Small intestine (tissue), 7 donors: Measurements from ENCODE around the gene PRR15. TPM values are rescaled to one million over a fixed set of nuclear protein-coding genes. Genes with fewer than 3 reads are reported as not detected.

Experiments
- DNase-seq, 2 donors: peaks; one replicate each; pipeline versions ENCODE4 v3.0.0 to v3.0.0-alpha.2; 2013
- FAIRE-seq: peaks from 2 replicates; lab custom pipeline; 2012; peaks lifted over from hg19 to GRCh38; lab: Jason Lieb, UNC
- H3K27ac ChIP-seq, 3 donors: one replicate each; pipeline ENCODE4 v1.5.1; 2013; ENCODE audit warnings: low read length in 2 of 3, mild to moderate bottlenecking in 2 of 3, control low read depth in 1 of 3, inconsistent platforms in 1 of 3, low read depth in 1 of 3, moderate library complexity in 1 of 3
- H3K27me3 ChIP-seq, 3 donors: one replicate each; pipeline ENCODE4 v1.6.1; 2013; ENCODE audit warnings: low read length in 3 of 3, inconsistent platforms in 1 of 3; ENCODE audit not compliant: control insufficient read depth in 3 of 3, insufficient read depth in 3 of 3
- H3K36me3 ChIP-seq, 3 donors: one replicate each; pipeline ENCODE4 v1.6.1; 2013; ENCODE audit warnings: low read length in 3 of 3, inconsistent platforms in 1 of 3, low read depth in 1 of 3, mild to moderate bottlenecking in 1 of 3, moderate library complexity in 1 of 3; ENCODE audit not compliant: control insufficient read depth in 3 of 3, insufficient read depth in 2 of 3
- H3K4me1 ChIP-seq, 3 donors: one replicate each; pipeline ENCODE4 v1.6.1; 2013; ENCODE audit warnings: low read length in 2 of 3, inconsistent platforms in 1 of 3, low read depth in 1 of 3, mild to moderate bottlenecking in 1 of 3, moderate library complexity in 1 of 3; ENCODE audit not compliant: control insufficient read depth in 3 of 3, insufficient read depth in 2 of 3
- H3K4me3 ChIP-seq, 3 donors: one replicate each; pipeline ENCODE4 v1.5.1; 2013; ENCODE audit warnings: low read length in 3 of 3, control low read depth in 1 of 3, inconsistent platforms in 1 of 3, low read depth in 1 of 3, mild to moderate bottlenecking in 1 of 3, moderate library complexity in 1 of 3
- H3K9me3 ChIP-seq, 2 donors: one replicate each; pipeline ENCODE4 v1.6.1; 2013; ENCODE audit warnings: low read depth in 1 of 2, low read length in 1 of 2; ENCODE audit not compliant: control insufficient read depth in 2 of 2, insufficient read depth in 1 of 2
- whole genome bisulfite sequencing, 3 donors: extraction: QIAGEN DNeasy Blood & Tissue Kit; methylation state at CpG; one replicate each; pipeline ENCODE4 v1.1.7; 2013; 5-methylcytosine and 5-hydroxymethylcytosine counted together
- polyA plus RNA-seq, 4 donors: library from polyadenylated mRNA; stranded (reverse) in 3 of 4; unstranded in 1 of 4; fragments of 200-250 nt in 3 of 4; fragments of 120-200 nt in 1 of 4; gene quantifications; one replicate each; pipeline versions ENCODE4 v1.2.1 to v1.2.3, GENCODE V29; 2013
- donor health status: healthy with polysubstance abuse.
- donor health status: control.
- donor health status: control.
- donor health status: Bipolar disorder and iron deficiency.
- donor health status: healthy.

The PRR15 gene
- polyA plus RNA-seq, 4 donors, result 58.9 to 179 (median 118) TPM

- DNase-seq (no peak), FAIRE-seq (no peak)
- Histone ChIP-seq H3K27ac (no peak overlapping the region), H3K9me3 (peaks cover 0 to 3% of the 10 kb centered on the region in 2 donors), H3K36me3 (peaks cover 0 to 3% (median 0%) of the 10 kb centered on the region in 3 donors), H3K4me3 (no peak overlapping the region), H3K4me1 (no peaks in the 10 kb centered on the region), H3K27me3 (no peaks in the 10 kb centered on the region)
- WGBS, 3 donors, result 90 to 100% (median 95%) methylated on average over 2 of the region's 2 CpGs
Measured at GRCh38 chr7:29539471-29539870, 24.2 kb upstream of the PRR15 start.

GRCh38 chr7:29547421-29547820, 16.2 kb upstream of the PRR15 start:
- 51 to 59% (median 53%) methylated on average over 3 of the region's 3 CpGs for WGBS, 3 donors
- Histone ChIP-seq H3K9me3 (no peaks in the 10 kb centered on the region), H3K4me1 (no peaks in the 10 kb centered on the region), H3K4me3 (no peak overlapping the region), H3K27ac (no peak overlapping the region), H3K27me3 (no peaks in the 10 kb centered on the region), H3K36me3 (peaks cover 0 to 3% (median 3%) of the 10 kb centered on the region in 3 donors)
- FAIRE-seq, result no peak
- DNase-seq, result no peak

- H3K9me3 ChIP-seq, result no peaks in the 10 kb centered on the region
- H3K4me1 ChIP-seq, result no peaks in the 10 kb centered on the region
- 88 to 92% (median 90%) methylated on average over 4 of the region's 4 CpGs for WGBS, 3 donors
- no peak overlapping the region for H3K4me3 ChIP-seq
- H3K36me3 ChIP-seq, result peaks cover 0 to 3% (median 3%) of the 10 kb centered on the region in 3 donors
- no peaks in the 10 kb centered on the region for H3K27me3 ChIP-seq
- no peak for DNase-seq
- no peak overlapping the region for H3K27ac ChIP-seq
- FAIRE-seq, result no peak
Measured at GRCh38 chr7:29548823-29549222, 14.8 kb upstream of the PRR15 start.

GRCh38 chr7:29552392-29552791, 11.2 kb upstream of the PRR15 start:
- no peak for FAIRE-seq
- 90 to 94% (median 91%) methylated on average over 4 of the region's 4 CpGs for WGBS, 3 donors
- no peak overlapping the region for H3K27ac ChIP-seq
- H3K4me3 ChIP-seq, result no peak overlapping the region
- H3K27me3 ChIP-seq, result peaks cover 0 to 1% (median 0%) of the 10 kb centered on the region in 3 donors
- H3K4me1 ChIP-seq, result no peaks in the 10 kb centered on the region
- H3K9me3 ChIP-seq, result no peaks in the 10 kb centered on the region
- H3K36me3 ChIP-seq, result peaks cover 0 to 7% (median 3%) of the 10 kb centered on the region in 3 donors
- DNase-seq, result no peak

GRCh38 chr7:29555061-29555460, 8.6 kb upstream of the PRR15 start:
- WGBS, 3 donors, result 94 to 97% (median 97%) methylated on average over 3 of the region's 3 CpGs
- H3K36me3 ChIP-seq, result peaks cover 0 to 7% (median 3%) of the 10 kb centered on the region in 3 donors
- no peaks in the 10 kb centered on the region for H3K9me3 ChIP-seq
- no peaks in the 10 kb centered on the region for H3K4me1 ChIP-seq
- FAIRE-seq, result no peak
- no peak for DNase-seq
- H3K4me3 ChIP-seq, result no peak overlapping the region
- H3K27me3 ChIP-seq, result peaks cover 0 to 1% (median 0%) of the 10 kb centered on the region in 3 donors
- no peak overlapping the region for H3K27ac ChIP-seq

GRCh38 chr7:29556405-29557195, 7.0 kb upstream of the PRR15 start:
- Histone ChIP-seq H3K27ac (no peak overlapping the region), H3K4me1 (no peaks in the 10 kb centered on the region), H3K36me3 (peaks cover 0 to 4% (median 0%) of the 10 kb centered on the region in 3 donors), H3K9me3 (no peaks in the 10 kb centered on the region), H3K4me3 (no peak overlapping the region), H3K27me3 (peaks cover 0 to 1% (median 0%) of the 10 kb centered on the region in 3 donors)
- WGBS, 3 donors, result 89 to 94% (median 93%) methylated on average over 9 of the region's 9 CpGs
- no peak for DNase-seq
- no peak for FAIRE-seq

GRCh38 chr7:29557954-29558353, 5.7 kb upstream of the PRR15 start:
- FAIRE-seq, result no peak
- 51 to 84% (median 65%) methylated on average over 3 of the region's 3 CpGs for WGBS, 3 donors
- peaks cover 0 to 3% (median 0%) of the 10 kb centered on the region in 3 donors for H3K4me1 ChIP-seq
- H3K27ac ChIP-seq, result no peak overlapping the region
- no peaks in the 10 kb centered on the region for H3K9me3 ChIP-seq
- peak in 1 of 2 donors; percentile 49 for DNase-seq
- no peak overlapping the region for H3K4me3 ChIP-seq
- H3K36me3 ChIP-seq, result peaks cover 0 to 4% (median 0%) of the 10 kb centered on the region in 3 donors
- peaks cover 0 to 2% (median 1%) of the 10 kb centered on the region in 3 donors for H3K27me3 ChIP-seq

GRCh38 chr7:29561271-29561670, 2.4 kb upstream of the PRR15 start:
- DNase-seq (no peak), FAIRE-seq (no peak)
- peaks cover 0 to 5% (median 0%) of the 10 kb centered on the region in 3 donors for H3K36me3 ChIP-seq
- peaks cover 0 to 3% (median 0%) of the 10 kb centered on the region in 3 donors for H3K4me1 ChIP-seq
- H3K4me3 ChIP-seq, result no peak overlapping the region
- H3K27me3 ChIP-seq, result peaks cover 0 to 22% (median 6%) of the 10 kb centered on the region in 3 donors
- WGBS, 3 donors, result 81 to 88% (median 82%) methylated on average over 7 of the region's 7 CpGs
- no peaks in the 10 kb centered on the region for H3K9me3 ChIP-seq
- H3K27ac ChIP-seq, result no peak overlapping the region
